ENCODE measurements around the gene GPAM.
"Not testable (repeated sequence)": the region's sequence is repeated elsewhere in the genome, so short reads cannot be mapped to it uniquely, and the experiment has no call there.

GPAM gene

DNA sequence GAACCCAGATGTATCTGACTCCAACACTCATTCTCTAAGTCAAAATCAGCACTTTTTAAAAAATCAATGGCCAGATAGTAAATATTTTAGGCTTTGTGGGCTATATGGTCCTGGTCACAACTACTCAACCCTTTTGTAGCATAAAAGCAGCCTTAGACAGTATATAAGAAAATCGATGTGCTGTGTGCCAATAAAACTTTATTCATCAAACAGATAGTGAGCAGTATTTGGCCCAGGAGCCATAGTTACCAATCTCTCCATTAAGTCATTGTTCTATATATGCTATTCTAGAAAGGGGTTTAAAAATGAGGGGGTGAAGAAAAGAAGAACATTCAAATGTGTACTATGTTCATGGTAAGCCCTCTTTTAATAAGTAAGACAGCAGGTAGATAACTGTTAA lies 18.5 kb upstream of the GPAM start:
- DNase-seq (ENCODE audit: low spot score) = no peak
- Histone ChIP-seq H3K36me3 (ENCODE audit: low read depth) (no peaks in the 10 kb centered on the region), H3K27ac (ENCODE audit: poor library complexity, severe bottlenecking) (no peak overlapping the region), H3K4me1 (ENCODE audit: insufficient read depth, poor library complexity, severe bottlenecking) (no peaks in the 10 kb centered on the region), H3K27me3 (ENCODE audit: insufficient read depth, poor library complexity, severe bottlenecking) (no peaks in the 10 kb centered on the region), H3K9me3 (ENCODE audit: severe bottlenecking) (no peaks in the 10 kb centered on the region), H3K4me3 (ENCODE audit: severe bottlenecking) (no peak overlapping the region)
- TF ChIP-seq, protein P1, sequence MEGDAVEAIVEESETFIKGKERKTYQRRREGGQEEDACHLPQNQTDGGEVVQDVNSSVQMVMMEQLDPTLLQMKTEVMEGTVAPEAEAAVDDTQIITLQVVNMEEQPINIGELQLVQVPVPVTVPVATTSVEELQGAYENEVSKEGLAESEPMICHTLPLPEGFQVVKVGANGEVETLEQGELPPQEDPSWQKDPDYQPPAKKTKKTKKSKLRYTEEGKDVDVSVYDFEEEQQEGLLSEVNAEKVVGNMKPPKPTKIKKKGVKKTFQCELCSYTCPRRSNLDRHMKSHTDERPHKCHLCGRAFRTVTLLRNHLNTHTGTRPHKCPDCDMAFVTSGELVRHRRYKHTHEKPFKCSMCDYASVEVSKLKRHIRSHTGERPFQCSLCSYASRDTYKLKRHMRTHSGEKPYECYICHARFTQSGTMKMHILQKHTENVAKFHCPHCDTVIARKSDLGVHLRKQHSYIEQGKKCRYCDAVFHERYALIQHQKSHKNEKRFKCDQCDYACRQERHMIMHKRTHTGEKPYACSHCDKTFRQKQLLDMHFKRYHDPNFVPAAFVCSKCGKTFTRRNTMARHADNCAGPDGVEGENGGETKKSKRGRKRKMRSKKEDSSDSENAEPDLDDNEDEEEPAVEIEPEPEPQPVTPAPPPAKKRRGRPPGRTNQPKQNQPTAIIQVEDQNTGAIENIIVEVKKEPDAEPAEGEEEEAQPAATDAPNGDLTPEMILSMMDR (IDR thresholded peaks at IDR 0.05; ENCODE audit: poor library complexity, severe bottlenecking) = no peak
- ATAC-seq (ENCODE audit: low read depth) = no peak

DNA sequence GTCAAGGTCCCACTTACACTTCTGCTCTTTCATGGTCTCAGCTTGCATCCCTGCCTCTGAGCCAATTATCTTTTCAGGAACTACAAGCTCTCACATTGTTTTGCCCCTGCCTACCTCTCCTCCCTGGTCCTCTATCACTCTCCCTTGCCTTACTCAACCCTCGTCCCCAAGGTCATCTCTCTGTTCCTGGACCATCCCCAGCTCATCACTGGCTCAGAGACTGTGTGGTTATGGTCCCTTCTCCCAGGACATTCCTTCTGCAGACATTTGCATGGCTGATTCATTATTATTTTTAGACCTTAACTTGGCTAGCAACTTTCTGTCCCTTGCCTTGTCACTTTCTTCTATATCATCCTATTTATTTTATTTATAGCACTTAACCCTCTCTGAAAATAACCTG lies 17.8 kb upstream of the GPAM start:
- no peak for DNase-seq (ENCODE audit: low spot score)
- no peaks in the 10 kb centered on the region for H3K27me3 ChIP-seq (ENCODE audit: insufficient read depth, poor library complexity, severe bottlenecking)
- ATAC-seq (ENCODE audit: low read depth) = no peak
- no peaks in the 10 kb centered on the region for H3K36me3 ChIP-seq (ENCODE audit: low read depth)
- TF ChIP-seq, protein P1 (IDR thresholded peaks at IDR 0.05; ENCODE audit: poor library complexity, severe bottlenecking) = no peak
- H3K27ac ChIP-seq (ENCODE audit: poor library complexity, severe bottlenecking) = no peak overlapping the region
- no peak overlapping the region for H3K4me3 ChIP-seq (ENCODE audit: severe bottlenecking)
- H3K4me1 ChIP-seq (ENCODE audit: insufficient read depth, poor library complexity, severe bottlenecking) = no peaks in the 10 kb centered on the region
- no peaks in the 10 kb centered on the region for H3K9me3 ChIP-seq (ENCODE audit: severe bottlenecking)

DNA sequence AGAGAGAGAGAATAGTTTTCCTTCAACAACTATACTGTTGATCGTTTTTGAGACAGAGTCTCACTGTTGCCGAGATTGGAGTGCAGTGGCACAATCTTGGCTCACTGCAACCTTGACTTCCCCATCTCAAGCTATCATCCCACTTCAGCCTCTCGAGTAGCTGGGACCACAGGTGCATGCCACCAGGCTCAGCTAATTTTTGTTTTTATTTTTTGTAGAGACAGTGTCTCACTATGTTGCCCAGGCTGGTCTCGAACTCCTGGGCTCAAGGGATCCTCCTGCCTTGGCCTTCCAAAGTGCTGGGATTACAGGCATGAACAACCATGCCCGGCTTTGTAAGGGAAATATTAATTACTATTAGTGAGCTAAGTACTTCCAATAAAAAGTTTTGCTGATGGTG lies 16.7 kb upstream of the GPAM start:
- H3K9me3 ChIP-seq (ENCODE audit: severe bottlenecking); H3K4me3 ChIP-seq (ENCODE audit: severe bottlenecking); H3K4me1 ChIP-seq (ENCODE audit: insufficient read depth, poor library complexity, severe bottlenecking); H3K36me3 ChIP-seq (ENCODE audit: low read depth); H3K27ac ChIP-seq (ENCODE audit: poor library complexity, severe bottlenecking); H3K27me3 ChIP-seq (ENCODE audit: insufficient read depth, poor library complexity, severe bottlenecking); ATAC-seq (ENCODE audit: low read depth); DNase-seq (ENCODE audit: low spot score): not testable (repeated sequence)

DNA sequence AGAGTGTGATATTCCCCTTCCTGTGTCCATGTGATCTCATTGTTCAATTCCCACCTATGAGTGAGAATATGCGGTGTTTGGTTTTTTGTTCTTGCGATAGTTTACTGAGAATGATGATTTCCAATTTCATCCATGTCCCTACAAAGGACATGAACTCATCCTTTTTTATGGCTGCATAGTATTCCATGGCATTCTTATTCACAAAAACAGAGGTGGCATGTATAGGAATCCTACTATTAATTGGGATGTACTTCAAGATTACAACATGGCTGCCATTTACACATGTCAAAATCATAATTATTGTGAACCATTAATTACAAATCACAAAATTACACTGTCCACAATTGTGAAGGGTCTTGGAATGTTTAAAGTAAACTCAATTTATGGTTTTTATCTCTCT lies 14.1 kb upstream of the GPAM start:
- not testable (repeated sequence) for H3K4me1 ChIP-seq (ENCODE audit: insufficient read depth, poor library complexity, severe bottlenecking); H3K36me3 ChIP-seq (ENCODE audit: low read depth); DNase-seq (ENCODE audit: low spot score); H3K9me3 ChIP-seq (ENCODE audit: severe bottlenecking); ATAC-seq (ENCODE audit: low read depth); H3K4me3 ChIP-seq (ENCODE audit: severe bottlenecking); H3K27ac ChIP-seq (ENCODE audit: poor library complexity, severe bottlenecking); H3K27me3 ChIP-seq (ENCODE audit: insufficient read depth, poor library complexity, severe bottlenecking)

DNA sequence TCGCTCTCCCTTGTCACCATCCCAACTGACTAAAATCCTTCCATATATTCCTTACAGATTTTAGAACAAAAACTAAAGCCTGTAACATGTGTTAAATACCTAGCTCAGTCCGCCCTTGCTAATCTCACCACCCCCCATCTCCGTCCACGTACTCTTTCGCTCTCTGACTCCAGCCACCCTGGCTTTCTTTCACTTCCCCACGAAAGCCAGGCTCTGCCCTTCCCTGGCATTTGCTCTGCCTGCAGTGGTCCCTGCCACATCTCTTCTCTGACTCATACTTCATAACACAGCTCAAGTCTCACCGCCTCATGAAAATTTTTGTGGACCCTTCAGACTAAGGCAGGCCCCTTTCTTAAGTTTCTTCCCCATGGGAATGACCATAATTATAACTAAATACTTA lies 11.7 kb upstream of the GPAM start:
- TF ChIP-seq, protein P1 (IDR thresholded peaks at IDR 0.05; ENCODE audit: poor library complexity, severe bottlenecking) = no peak
- no peaks in the 10 kb centered on the region for H3K4me1 ChIP-seq (ENCODE audit: insufficient read depth, poor library complexity, severe bottlenecking)
- no peaks in the 10 kb centered on the region for H3K36me3 ChIP-seq (ENCODE audit: low read depth)
- H3K4me3 ChIP-seq (ENCODE audit: severe bottlenecking) = no peak overlapping the region
- DNase-seq (ENCODE audit: low spot score) (no peak), ATAC-seq (ENCODE audit: low read depth) (no peak)
- H3K27me3 ChIP-seq (ENCODE audit: insufficient read depth, poor library complexity, severe bottlenecking) = no peaks in the 10 kb centered on the region
- H3K27ac ChIP-seq (ENCODE audit: poor library complexity, severe bottlenecking) = no peak overlapping the region
- no peaks in the 10 kb centered on the region for H3K9me3 ChIP-seq (ENCODE audit: severe bottlenecking)

DNA sequence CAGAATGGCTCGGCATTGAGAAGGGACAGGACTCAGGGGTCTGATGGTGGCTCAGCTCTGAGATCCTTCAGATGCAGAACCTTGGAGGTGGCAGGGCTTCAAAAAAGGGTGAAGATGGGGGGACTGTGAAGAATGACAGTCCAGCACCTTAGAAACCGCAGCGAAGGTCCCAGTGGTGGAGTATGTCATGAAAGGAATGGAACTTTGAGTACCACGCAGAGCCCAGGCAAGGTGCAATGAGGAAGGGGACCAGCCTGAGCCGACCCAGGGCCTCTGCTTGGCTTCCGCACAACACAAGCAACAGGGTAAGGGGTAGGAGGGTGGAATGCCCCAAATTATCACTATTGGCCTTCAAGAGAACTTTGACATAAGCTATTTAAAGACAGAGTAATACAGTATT lies 8.2 kb upstream of the GPAM start:
- Histone ChIP-seq H3K27me3 (ENCODE audit: insufficient read depth, poor library complexity, severe bottlenecking) (no peaks in the 10 kb centered on the region), H3K4me1 (ENCODE audit: insufficient read depth, poor library complexity, severe bottlenecking) (no peaks in the 10 kb centered on the region), H3K36me3 (ENCODE audit: low read depth) (no peaks in the 10 kb centered on the region), H3K9me3 (ENCODE audit: severe bottlenecking) (no peaks in the 10 kb centered on the region), H3K27ac (ENCODE audit: poor library complexity, severe bottlenecking) (no peak overlapping the region), H3K4me3 (ENCODE audit: severe bottlenecking) (no peak overlapping the region)
- ATAC-seq (ENCODE audit: low read depth) (no peak), DNase-seq (ENCODE audit: low spot score) (no peak)
- TF ChIP-seq, protein P1 (IDR thresholded peaks at IDR 0.05; ENCODE audit: poor library complexity, severe bottlenecking) = no peak
